HT-29 (cell line): ENCODE data around the gene KRT33B. TPM values are rescaled to one million over a fixed set of nuclear protein-coding genes. Genes with fewer than 3 reads are reported as not detected.

Experiments
- DNase-seq: peaks from one replicate; pipeline ENCODE4 v3.0.0-alpha.2; 2015; ENCODE audit warnings: low spot score
- total RNA-seq: library from RNA; depleted of rRNA; stranded (reverse); fragments of >200 nt; shearing (Covaris generic); gene quantifications from 2 replicates; pipeline ENCODE4 v1.2.3, GENCODE V29; 2014; rRNA removed

Gene KRT33B
- total RNA-seq, 1 experiment from 2014 or later: not detected

GRCh38 chr17:41325611-41326010 lies 44.0 kb downstream of the KRT33B start:
- DNase-seq: no peak

DNA sequence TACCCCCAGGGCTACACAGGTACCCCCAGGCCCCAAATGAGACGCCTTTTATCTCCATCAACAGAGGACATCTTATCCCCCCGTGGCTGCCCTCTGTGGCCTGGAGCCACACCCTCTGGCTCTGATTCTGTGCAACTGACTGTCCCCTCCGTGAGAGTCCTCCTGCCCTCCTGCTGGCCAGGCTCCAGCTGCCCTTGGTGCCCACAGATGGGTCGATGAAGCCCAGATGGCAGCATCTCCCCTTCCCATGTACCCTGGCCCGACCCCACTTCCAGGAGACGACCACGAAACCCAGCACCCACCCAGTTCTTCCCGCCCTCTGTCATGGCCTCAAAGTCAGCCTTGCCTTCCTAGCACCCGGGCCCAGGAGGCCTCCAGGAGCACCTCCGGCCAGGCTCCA lies 44.5 kb downstream of the KRT33B start:
- no peak for DNase-seq

DNA sequence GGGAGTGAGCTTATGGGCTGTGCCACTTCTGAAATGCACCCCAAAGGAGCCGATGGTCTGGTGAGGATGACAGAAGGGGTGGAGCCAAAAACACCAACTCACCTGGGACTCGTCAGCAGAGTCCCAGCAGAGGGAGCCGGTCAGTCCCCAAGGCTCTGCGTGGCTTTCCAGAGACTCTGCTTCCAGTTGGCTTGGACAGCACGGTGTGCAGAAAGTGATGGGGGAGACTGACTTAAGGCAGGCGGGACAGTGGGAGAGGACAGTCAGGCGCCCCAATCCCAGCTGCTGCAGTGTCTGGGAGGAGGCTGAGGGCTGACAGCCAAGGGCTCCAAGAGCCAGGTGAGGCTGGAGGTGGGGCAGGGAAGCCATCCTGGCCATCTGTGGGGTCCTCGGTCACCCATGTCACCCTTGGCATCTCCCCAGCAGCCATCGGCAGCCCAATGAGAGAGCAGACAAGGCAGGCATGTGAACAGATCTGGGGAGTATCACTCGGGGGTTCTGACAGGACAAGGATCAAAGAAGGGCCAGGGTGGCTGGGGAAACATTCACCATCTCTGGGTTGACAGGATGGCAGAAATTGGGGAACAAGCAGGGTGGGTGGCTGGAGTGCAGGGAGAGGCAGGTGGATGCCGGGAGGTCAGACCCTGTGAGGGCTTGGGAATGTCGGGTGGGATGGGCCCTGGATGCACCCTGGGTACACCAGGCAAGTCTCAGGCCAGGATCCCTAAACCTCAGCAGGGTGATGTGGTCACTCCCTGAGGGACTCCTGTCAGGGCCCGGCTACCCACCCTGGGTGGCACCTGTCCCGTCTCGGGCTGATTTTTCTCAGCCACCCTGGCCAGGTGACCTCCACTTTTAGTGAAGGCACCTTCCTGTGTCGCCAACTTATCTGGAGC lies 45.2 kb downstream of the KRT33B start:
- peak; percentile 77 for DNase-seq

GRCh38 chr17:41322903-41323895 lies 46.4 kb downstream of the KRT33B start:
- no peak for DNase-seq

GRCh38 chr17:41322094-41322902 lies 47.3 kb downstream of the KRT33B start:
- DNase-seq: peak; percentile 61

DNA sequence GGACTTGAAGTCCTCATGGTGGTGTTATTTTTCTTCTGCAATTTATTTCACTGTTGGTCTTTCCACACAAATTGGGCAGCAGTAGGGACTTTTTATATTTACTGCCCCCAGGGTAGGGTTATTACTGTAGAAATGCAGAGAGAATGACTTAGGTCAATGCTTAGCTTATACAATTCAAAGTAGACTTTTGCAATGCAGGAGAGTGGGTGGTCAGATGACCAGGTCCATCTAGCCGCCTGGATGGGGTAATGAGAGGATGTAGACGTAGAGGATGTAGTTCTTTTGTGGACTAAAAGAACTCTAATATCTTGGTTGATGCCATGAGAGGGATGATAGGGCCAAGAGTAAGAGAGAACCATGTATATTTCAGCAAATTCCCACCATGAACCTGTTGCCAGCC lies 51.4 kb downstream of the KRT33B start:
- DNase-seq: no peak

DNA sequence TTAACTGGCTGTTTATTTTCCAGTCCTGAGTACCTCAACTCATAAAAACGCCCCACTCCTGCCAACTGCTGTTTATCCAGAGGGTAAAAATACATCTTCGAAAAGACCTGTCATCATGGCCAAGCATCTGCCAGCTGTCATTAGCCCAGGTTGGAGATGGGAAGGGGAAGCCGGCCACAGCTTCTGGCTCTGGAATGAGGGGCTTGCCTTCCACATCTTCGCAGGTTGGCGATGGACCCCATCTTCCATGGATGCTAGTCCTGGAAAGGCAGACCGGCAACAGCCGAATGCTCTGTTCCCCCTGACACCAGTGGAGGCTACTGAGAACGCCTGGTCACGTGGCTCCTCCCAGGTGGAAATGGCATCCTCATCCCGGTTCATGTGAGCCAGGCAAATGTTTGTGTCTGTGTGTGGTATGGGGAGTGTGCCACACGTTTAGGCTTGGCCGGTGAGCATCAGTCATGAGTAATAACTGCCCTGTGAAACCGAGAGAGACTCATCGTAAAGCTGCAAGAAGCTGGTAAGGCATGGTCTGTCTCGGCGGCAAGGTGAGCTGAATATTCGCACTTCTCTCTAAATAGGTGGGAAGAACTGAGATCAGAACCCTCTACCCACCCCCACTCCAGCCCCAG lies 53.7 kb downstream of the KRT33B start:
- DNase-seq: no peak

DNA sequence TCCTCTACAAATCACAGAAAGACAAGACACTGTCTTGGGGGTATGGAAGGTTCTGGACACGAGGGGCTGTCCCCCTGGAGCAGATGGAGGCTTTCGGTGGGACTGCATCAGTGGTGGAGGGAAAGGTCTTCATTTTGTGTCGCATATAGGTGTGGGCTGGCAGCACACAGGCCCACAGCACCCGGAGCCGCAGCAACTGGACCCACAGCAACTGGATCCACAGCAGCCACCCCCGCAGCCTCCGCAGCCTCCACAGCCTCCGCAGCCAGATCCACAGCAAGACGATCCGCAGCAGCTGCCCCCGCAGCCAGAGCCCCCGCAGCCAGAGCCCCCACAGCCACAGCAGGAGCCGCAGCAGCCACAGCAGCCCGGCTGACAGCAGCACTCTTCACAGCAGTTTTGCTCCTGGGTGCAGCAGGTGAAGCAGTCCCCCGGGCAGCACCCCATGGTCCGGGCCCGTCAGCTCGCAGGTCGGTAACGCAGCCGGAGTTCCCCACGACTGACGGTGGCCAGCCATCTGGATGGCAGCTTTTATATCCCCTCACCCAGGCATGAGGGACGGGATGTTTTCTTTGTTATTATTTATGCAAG lies 54.3 kb downstream of the KRT33B start, which contains the start of gene KRTAP17-1:
KRTAP17-1 (minus strand) TSS at position 507 of the 591 bp plus-strand sequence; CDS start at position 447, 60 bp downstream.
- DNase-seq: no peak

Other genes with a start within 250 kb of the KRT33B start
- not detected in 2 replicates for gene KRTAP4-12, start 245.6 kb downstream of the KRT33B start, total RNA-seq
- not detected in 2 replicates for gene KRTAP4-6, start 229.3 kb downstream of the KRT33B start, total RNA-seq
- gene KRTAP4-5, start 220.0 kb downstream of the KRT33B start, total RNA-seq: not detected in 2 replicates
- not detected in 2 replicates for gene KRTAP4-4, start 209.1 kb downstream of the KRT33B start, total RNA-seq
- not detected in 2 replicates for gene KRTAP4-3, start 201.6 kb downstream of the KRT33B start, total RNA-seq
- not detected in 2 replicates for gene KRTAP4-2, start 191.6 kb downstream of the KRT33B start, total RNA-seq
- not detected in 2 replicates for gene KRTAP4-1, start 184.9 kb downstream of the KRT33B start, total RNA-seq
- gene KRTAP9-1, start 179.9 kb downstream of the KRT33B start, total RNA-seq: not detected in 2 replicates
- not detected in 2 replicates for gene KRTAP9-2, start 143.2 kb downstream of the KRT33B start, total RNA-seq
- not detected in 2 replicates for gene KRTAP9-3, start 137.4 kb downstream of the KRT33B start, total RNA-seq
- gene KRTAP9-8, start 131.8 kb downstream of the KRT33B start, total RNA-seq: not detected in 2 replicates
- not detected in 2 replicates for gene KRTAP9-4, start 120.1 kb downstream of the KRT33B start, total RNA-seq
- gene KRTAP9-9, start 114.4 kb downstream of the KRT33B start, total RNA-seq: not detected in 2 replicates
- gene KRTAP9-6, start 104.4 kb downstream of the KRT33B start, total RNA-seq: not detected in 2 replicates
- not detected in 2 replicates for gene KRTAP9-7, start 94.1 kb downstream of the KRT33B start, total RNA-seq
- not detected in 2 replicates for gene KRTAP29-1, start 67.0 kb downstream of the KRT33B start, total RNA-seq
- not detected in 2 replicates for gene KRTAP16-1, start 60.5 kb downstream of the KRT33B start, total RNA-seq
- gene KRTAP17-1, start 54.1 kb downstream of the KRT33B start, total RNA-seq: not detected in 2 replicates
- not detected in 2 replicates for gene KRT33A, start 19.0 kb downstream of the KRT33B start, total RNA-seq
- gene KRT34, start 12.5 kb upstream of the KRT33B start, total RNA-seq: not detected in 2 replicates
- not detected in 2 replicates for gene KRT31, start 27.8 kb upstream of the KRT33B start, total RNA-seq
- not detected in 2 replicates for gene KRT37, start 54.8 kb upstream of the KRT33B start, total RNA-seq
- not detected in 2 replicates for gene KRT38, start 71.2 kb upstream of the KRT33B start, total RNA-seq
- gene KRT32, start 97.6 kb upstream of the KRT33B start, total RNA-seq: not detected in 2 replicates
- gene KRT35, start 111.3 kb upstream of the KRT33B start, total RNA-seq: not detected in 2 replicates
- not detected in 2 replicates for gene KRT36, start 120.1 kb upstream of the KRT33B start, total RNA-seq
- gene KRT13, start 135.8 kb upstream of the KRT33B start, total RNA-seq: 35.5 and 45.8 TPM in 2 replicates
- 14.1 and 15.9 TPM in 2 replicates for gene KRT15, start 149.1 kb upstream of the KRT33B start, total RNA-seq
- 2,402 and 2,405 TPM in 2 replicates for gene KRT19, start 158.5 kb upstream of the KRT33B start, total RNA-seq
- gene KRT9, start 202.2 kb upstream of the KRT33B start, total RNA-seq: not detected in 2 replicates
- gene KRT14, start 217.1 kb upstream of the KRT33B start, total RNA-seq: not detected in 2 replicates
- 0.38 and 2.1 TPM in 2 replicates for gene KRT16, start 243.0 kb upstream of the KRT33B start, total RNA-seq